ENCODE data around the gene CYP3A4. TPM values are rescaled to one million over a fixed set of nuclear protein-coding genes. Genes with fewer than 3 reads are reported as not detected.

CYP3A4 gene
- total and polyA plus RNA-seq, 2 of the 8 experiments (the other 6 are each of a cell fraction or from before 2014, with no cell fraction given), result not detected

DNA sequence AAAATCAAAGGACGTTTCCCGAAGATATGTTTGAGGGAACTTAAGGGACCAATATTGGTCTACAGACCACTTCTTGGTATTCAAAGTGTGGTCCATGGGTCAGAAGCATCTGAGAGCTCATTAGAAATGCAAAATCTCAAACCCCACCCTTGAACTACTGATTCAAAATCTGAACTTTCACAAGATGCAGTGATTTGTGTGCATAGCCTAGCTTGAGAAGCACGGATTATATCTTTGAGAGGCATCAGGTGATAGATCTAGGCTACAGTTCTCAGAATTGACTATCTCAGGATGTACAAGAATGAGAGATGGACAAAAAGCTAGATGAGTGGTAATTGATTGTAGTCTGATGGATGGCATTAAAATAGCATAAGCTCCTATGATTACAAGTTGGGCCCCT, 19.5 kb downstream of the CYP3A4 start:
- ChIA-PET CTCF (ENCODE audit: partially characterized antibody) (no interaction called here), POLR2A (ENCODE audit: partially characterized antibody) (no interaction called here)
- H3K4me2 ChIP-seq (ENCODE audit: insufficient read depth in 1 of 2, low read depth in 2 of 2, low read length in 2 of 2), result no peak overlapping the region
- no peaks in the 10 kb centered on the region for H3K79me1 ChIP-seq (ENCODE audit: low read depth, low read length)
- TF ChIP-seq EP300 (IDR thresholded peaks at IDR 0.05; ENCODE audit: borderline replicate concordance in 1 of 2, low read depth in 2 of 2, low read length in 2 of 2) (no peak), RAD21 (IDR thresholded peaks at IDR 0.05 in 1 of 2, conservative IDR thresholded peaks at IDR 0.05 in 1 of 2; ENCODE audit: low read depth in 2 of 2, low read length in 2 of 2) (no peak), SP4 (IDR thresholded peaks at IDR 0.05; ENCODE audit: low read length) (no peak), CBX5 (IDR thresholded peaks at IDR 0.05; ENCODE audit: low read depth, low read length) (no peak), TBP (IDR thresholded peaks at IDR 0.05; ENCODE audit: low read depth, low read length) (no peak)
- H3K23me2 ChIP-seq (ENCODE audit: low read depth, low read length), result no peaks in the 10 kb centered on the region
- no peak overlapping the region for H4K91ac ChIP-seq (replicated peaks; ENCODE audit: insufficient read length, low read length)
- H3K9ac ChIP-seq (replicated peaks in 1 of 4; ENCODE audit: extremely low read depth in 1 of 4, low read depth in 3 of 4, low read length in 3 of 4), result no peak overlapping the region
- no peaks in the 10 kb centered on the region for H3K4me1 ChIP-seq (replicated peaks in 1 of 4; ENCODE audit: control insufficient read depth in 3 of 4, insufficient read depth in 4 of 4, low read length in 3 of 4)
- H2BK20ac ChIP-seq (ENCODE audit: low read length), result no peak overlapping the region
- no peak overlapping the region for H2BK12ac ChIP-seq (ENCODE audit: low read depth, low read length)
- no peak overlapping the region for H3K23ac ChIP-seq (ENCODE audit: insufficient read length)
- H2AFZ ChIP-seq (ENCODE audit: low read length), result no peak overlapping the region
- H3K56ac ChIP-seq (replicated peaks; ENCODE audit: insufficient read length, low read depth, low read length), result no peak overlapping the region
- 86% methylated on average over 3 of the region's 3 CpGs; no CpG with 5 or more reads in 1 of the 2 experiments for WGBS, 2 experiments (ENCODE audit: extremely low coverage in 1 of 2, insufficient coverage in 1 of 2, insufficient read length in 1 of 2, insufficient replicate concordance in 2 of 2, low coverage in 1 of 2, low lambda C conversion rate in 2 of 2, missing lambda C conversion rate in 1 of 2)
- no peak for DNase-seq (ENCODE audit: low read depth in 1 of 2, low spot score in 2 of 2)
- no peak overlapping the region for H3K4me3 ChIP-seq (ENCODE audit: extremely low read depth in 1 of 4, insufficient read depth in 2 of 4, low read depth in 3 of 4, low read length in 4 of 4)
- H3K9me3 ChIP-seq (ENCODE audit: insufficient read depth in 2 of 2, low read depth in 1 of 2, low read length in 1 of 2), result no peaks in the 10 kb centered on the region
- no peaks in the 10 kb centered on the region for H3K36me3 ChIP-seq (ENCODE audit: control insufficient read depth in 2 of 4, insufficient read depth in 4 of 4, low read length in 3 of 4)
- no peak for FAIRE-seq
- no peak overlapping the region for H2BK120ac ChIP-seq (replicated peaks; ENCODE audit: low read depth, low read length)
- H4K20me1 ChIP-seq (replicated peaks in 1 of 2; ENCODE audit: control insufficient read depth in 1 of 2, insufficient read depth in 2 of 2, low read length in 2 of 2), result no peaks in the 10 kb centered on the region
- no peaks in the 10 kb centered on the region for H3K79me2 ChIP-seq (ENCODE audit: control insufficient read depth in 1 of 2, insufficient read depth in 2 of 2, low read length in 2 of 2)
- no peak overlapping the region for H4K5ac ChIP-seq (ENCODE audit: insufficient read length, low read depth, low read length)
- H4K8ac ChIP-seq (ENCODE audit: extremely low read depth, insufficient read depth, low read length), result no peak overlapping the region
- no peak overlapping the region for H2BK5ac ChIP-seq (ENCODE audit: low read depth, low read length)
- H3K27me3 ChIP-seq (replicated peaks in 1 of 4; ENCODE audit: control insufficient read depth in 3 of 4, extremely low read depth in 1 of 4, insufficient read depth in 3 of 4, low read length in 3 of 4), result no peaks in the 10 kb centered on the region
- no peak overlapping the region for H2AK5ac ChIP-seq (ENCODE audit: low read depth, low read length)
- no peak overlapping the region for H2BK15ac ChIP-seq (ENCODE audit: low read length)
- no peak overlapping the region for H3K27ac ChIP-seq (ENCODE audit: low read depth, low read length)
- no peak overlapping the region for H3K18ac ChIP-seq (ENCODE audit: extremely low read depth, low read length)
- H3K4ac ChIP-seq (replicated peaks; ENCODE audit: insufficient read length, low read depth, low read length), result no peak overlapping the region
- H3K14ac ChIP-seq (ENCODE audit: insufficient read length), result no peak overlapping the region
